Kidney (tissue), 14 donors: ENCODE data around the gene TYRO3. TPM values are rescaled to one million over a fixed set of nuclear protein-coding genes. Genes with fewer than 3 reads are reported as not detected.

Experiments
- DNase-seq, 5 donors: peaks; one replicate each; pipeline ENCODE4 v3.0.0-alpha.2; 2013 to 2020
- FAIRE-seq: peaks from 2 replicates; lab custom pipeline; 2012; peaks lifted over from hg19 to GRCh38; lab: Jason Lieb, UNC
- H3K27ac ChIP-seq, 2 donors: one replicate each; pipeline ENCODE4 v1.7.0; 2013; ENCODE audit warnings: low read depth in 2 of 2, low read length in 2 of 2, inconsistent platforms in 1 of 2
- H3K27me3 ChIP-seq: one replicate; pipeline ENCODE4 v1.7.1; 2013; ENCODE audit warnings: low read length, inconsistent platforms; ENCODE audit not compliant: control insufficient read depth, insufficient read depth
- H3K36me3 ChIP-seq, 3 donors: one replicate each; pipeline versions ENCODE4 v1.7.0 to v1.7.1; 2013; ENCODE audit warnings: low read length in 3 of 3, control low read depth in 1 of 3, inconsistent platforms in 1 of 3; ENCODE audit not compliant: insufficient read depth in 3 of 3, control insufficient read depth in 2 of 3
- H3K4me1 ChIP-seq, 3 donors: one replicate each; pipeline versions ENCODE4 v1.7.0 to v1.7.1; 2013; ENCODE audit warnings: low read length in 3 of 3, inconsistent platforms in 1 of 3, low read depth in 1 of 3; ENCODE audit not compliant: control insufficient read depth in 2 of 3, insufficient read depth in 2 of 3
- H3K4me3 ChIP-seq, 3 donors: one replicate each; pipeline versions ENCODE4 v1.7.0 to v1.8.1; 2013; ENCODE audit warnings: low read length in 3 of 3, control low read depth in 1 of 3, inconsistent platforms in 1 of 3
- H3K9ac ChIP-seq, 3 donors: one replicate each; pipeline versions ENCODE4 v1.7.0 to v1.7.1; 2013; ENCODE audit warnings: low read length in 3 of 3, control low read depth in 1 of 3, inconsistent platforms in 1 of 3
- H3K9me3 ChIP-seq, 3 donors: one replicate each; pipeline versions ENCODE4 v1.7.0 to v1.7.1; 2013; ENCODE audit warnings: low read length in 3 of 3, control low read depth in 1 of 3, inconsistent platforms in 1 of 3; ENCODE audit not compliant: control insufficient read depth in 2 of 3, insufficient read depth in 1 of 3
- CTCF ChIP-seq: IDR thresholded peaks from 3 replicates; pipeline ENCODE4 v1.5.1; 2012; ENCODE audit warnings: mild to moderate bottlenecking, moderate library complexity, borderline replicate concordance; ENCODE audit not compliant: insufficient read depth; ENCODE audit errors: extremely low read depth
- intact Hi-C: fragments of 100-400 bp; cut with DNase I; formaldehyde crosslinking; loops from one replicate; pipeline ENCODE4 v1.11.1; 2022
- polyA plus RNA-seq: library from polyadenylated mRNA; stranded (reverse); fragments of 350-450 nt; fragmentation: Illumina TruSeq; extraction: RNeasy Lipid Tissue Mini Kit (QIAGEN cat#74804); gene quantifications from one replicate; pipeline ENCODE4 v1.2.3, GENCODE V29; 2014; ENCODE audit warnings: low read depth, low replicate concordance; ENCODE audit not compliant: insufficient read depth
- total RNA-seq: library from RNA; stranded (reverse); fragmentation: NEBNext Ultra II Directional; extraction: Animal tissue kit (Norgen Biotek cat#: 25700); gene quantifications from one replicate; pipeline ENCODE4 v1.2.1, GENCODE V29; 2021
- donor health status: control.
- donor health status: control.
- donor health status: control.
- donor health status: control.
- donor health status: control.
- donor health status: DM: yes; HTN: yes; CAD: no.
- donor health status: Normal renal cell carcinoma (clear cell type).

TYRO3 gene
- total and polyA plus RNA-seq, 2 donors from 2014 or later: 2.5 to 46.5 TPM

- intact Hi-C loops: no loop called here
- Histone ChIP-seq H3K27me3 (no peaks in the 10 kb centered on the region), H3K36me3 (no peaks in the 10 kb centered on the region), H3K4me3 (no peak overlapping the region), H3K27ac (no peak overlapping the region), H3K4me1 (no peaks in the 10 kb centered on the region), H3K9ac (no peak overlapping the region), H3K9me3 (no peaks in the 10 kb centered on the region)
- FAIRE-seq: no peak
- no peak for DNase-seq
- no peak for TF ChIP-seq CTCF
Measured at GRCh38 chr15:41605566-41605965, 46.6 kb downstream of the TYRO3 start.

DNA sequence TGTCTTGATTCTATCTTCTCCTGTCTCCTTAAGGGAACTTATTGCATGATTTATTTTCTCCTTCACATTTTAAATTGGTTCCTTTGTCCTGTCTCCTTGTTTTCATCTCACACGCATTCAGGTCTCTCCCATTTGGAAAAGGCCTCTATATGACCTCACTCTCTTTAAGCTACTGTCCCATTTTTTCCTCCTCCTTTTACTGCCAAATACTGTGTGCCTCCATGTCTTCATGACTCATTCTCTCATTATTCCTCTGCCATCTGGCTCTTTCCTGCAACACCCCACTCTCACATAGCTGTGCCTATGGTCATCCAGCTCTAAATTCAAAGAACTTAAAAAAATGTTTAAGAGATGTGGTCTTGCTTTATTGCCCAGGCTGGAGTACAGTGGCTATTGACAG is 48.0 kb downstream of the TYRO3 start:
- intact Hi-C loops: no loop called here
- no peaks in the 10 kb centered on the region for H3K27me3 ChIP-seq
- no peak overlapping the region for H3K4me3 ChIP-seq
- H3K9me3 ChIP-seq: no peaks in the 10 kb centered on the region
- no peak for TF ChIP-seq CTCF
- no peak for FAIRE-seq
- no peaks in the 10 kb centered on the region for H3K4me1 ChIP-seq
- no peak overlapping the region for H3K9ac ChIP-seq
- H3K27ac ChIP-seq: no peak overlapping the region
- no peaks in the 10 kb centered on the region for H3K36me3 ChIP-seq
- DNase-seq: no peak

DNA sequence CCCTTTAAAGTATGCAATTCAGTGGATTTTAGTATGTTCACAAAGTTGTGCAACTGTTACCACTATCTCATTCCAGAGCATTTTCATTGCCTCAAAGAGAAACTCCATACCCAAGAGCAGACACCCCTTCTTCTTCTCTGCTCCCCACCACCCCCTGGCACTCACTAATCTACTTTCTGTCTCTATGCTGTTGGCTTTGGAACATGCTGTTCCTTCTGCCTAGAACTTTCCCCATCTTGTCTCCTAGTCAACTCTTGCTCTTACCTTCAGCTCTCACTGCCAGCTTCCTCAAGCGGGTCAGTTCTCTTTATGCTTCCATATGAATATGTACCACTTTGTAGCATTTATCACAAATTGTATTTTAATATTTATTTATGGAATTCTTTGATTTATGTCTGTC is 50.1 kb downstream of the TYRO3 start:
- Histone ChIP-seq H3K9me3 (no peaks in the 10 kb centered on the region), H3K4me1 (no peaks in the 10 kb centered on the region), H3K27me3 (no peaks in the 10 kb centered on the region), H3K27ac (no peak overlapping the region), H3K36me3 (no peaks in the 10 kb centered on the region), H3K9ac (no peak overlapping the region), H3K4me3 (no peak overlapping the region)
- TF ChIP-seq CTCF: no peak
- FAIRE-seq (no peak), DNase-seq (no peak)
- intact Hi-C loops: no loop called here

GRCh38 chr15:41610048-41610447 is 51.0 kb downstream of the TYRO3 start:
- TF ChIP-seq CTCF: no peak
- DNase-seq: no peak
- intact Hi-C loops: no loop called here
- Histone ChIP-seq H3K4me1 (no peaks in the 10 kb centered on the region), H3K9ac (no peak overlapping the region), H3K27me3 (no peaks in the 10 kb centered on the region), H3K36me3 (no peaks in the 10 kb centered on the region), H3K27ac (no peak overlapping the region), H3K9me3 (no peaks in the 10 kb centered on the region), H3K4me3 (no peak overlapping the region)
- FAIRE-seq: no peak
